Ovary (tissue), 9 donors: ENCODE measurements around the gene ATP5MG. TPM values are rescaled to one million over a fixed set of nuclear protein-coding genes. Genes with fewer than 3 reads are reported as not detected.

Source experiments
- DNase-seq, 5 donors: peaks; one replicate each; pipeline ENCODE4 v3.0.0-alpha.2; 2019 to 2020
- H3K27ac ChIP-seq, 2 donors: fragments of 200-600 bp; one replicate each; pipeline versions ENCODE4 v1.5.1 to v1.8.0; 2019 to 2022
- H3K27me3 ChIP-seq: fragments of 200-600 bp; one replicate; pipeline ENCODE4 v1.8.0; 2022
- H3K36me3 ChIP-seq: fragments of 200-600 bp; sonication (generic); one replicate; pipeline ENCODE4 v1.5.1; 2019
- H3K4me1 ChIP-seq: one replicate; pipeline ENCODE4 v1.8.1; 2013; ENCODE audit warnings: mild to moderate bottlenecking, moderate library complexity; ENCODE audit not compliant: insufficient read depth
- H3K4me3 ChIP-seq: fragments of 200-600 bp; sonication (generic); one replicate; pipeline ENCODE4 v1.5.1; 2017
- H3K9me3 ChIP-seq, 2 donors: fragments of 200-600 bp in 1 of 2; sonication (generic) in 1 of 2; one replicate each; pipeline versions ENCODE4 v1.5.1 to v1.8.1; 2013 to 2019; ENCODE audit warnings: mild to moderate bottlenecking in 1 of 2, moderate library complexity in 1 of 2
- CTCF ChIP-seq, 3 donors: fragments of 450-650 bp in 2 of 3; fragments of 200-600 bp in 1 of 3; IDR thresholded peaks; one replicate each; pipeline versions ENCODE4 v1.5.1 to v1.8.0; 2016 to 2022; ENCODE audit warnings: antibody characterized with exemption in 3 of 3, mild to moderate bottlenecking in 1 of 3
- EP300 ChIP-seq: sonication (generic); formaldehyde crosslinking; IDR thresholded peaks from one replicate; pipeline ENCODE4 v1.6.1; 2017; ENCODE audit warnings: antibody characterized with exemption
- POLR2A ChIP-seq: fragments of 450-650 bp; IDR thresholded peaks from one replicate; pipeline ENCODE4 v1.6.1; 2017; ENCODE audit warnings: antibody characterized with exemption, mild to moderate bottlenecking, moderate library complexity
- WGBS, 3 donors: extraction: QIAGEN DNeasy Blood & Tissue Kit in 1 of 3; methylation state at CpG; one replicate each; pipeline versions ENCODE4 v1.1.5 to v1.1.7; 2013 to 2017; 5-methylcytosine and 5-hydroxymethylcytosine counted together
- intact Hi-C, 4 donors: fragments of 100-400 bp; cut with DNase I; formaldehyde crosslinking; loops; one replicate each; pipeline versions ENCODE4 v1.11.0 to v1.15.1; 2022 to 2023
- polyA plus RNA-seq, 2 donors: library from polyadenylated mRNA; stranded (reverse); fragments of 200-250 nt in 1 of 2; fragments of 350-450 nt in 1 of 2; fragmentation: Illumina TruSeq in 1 of 2; extraction: RNeasy Lipid Tissue Mini Kit (QIAGEN cat#74804) in 1 of 2; gene quantifications; one replicate each; pipeline ENCODE4 v1.2.3, GENCODE V29; 2013 to 2014
- total RNA-seq, 7 donors: library from RNA; depleted of rRNA in 2 of 7; stranded (reverse); fragments of >200 nt in 2 of 7; fragmentation: NEBNext Ultra II Directional in 3 of 7; extraction: Animal tissue kit (Norgen Biotek cat#: 25700) in 3 of 7; gene quantifications; one replicate each; pipeline versions ENCODE4 v1.1.0 to v1.2.4, GENCODE V29; 2016 to 2023
- donor health status: DM: no; HTN: no; CAD: no; lungs with moderate emphysema.
- donor health status: DM: no; HTN: no; CAD: no.
- donor health status: Bipolar disorder and iron deficiency.
- donor health status: DM: yes; HTN: yes; CAD: no.
- donor health status: DM: no; HTN: no; CAD: no.
- donor health status: DM: yes; HTN: yes; CAD: no.

Gene ATP5MG
- total and polyA plus RNA-seq, 9 donors: 70.5 to 450 (median 162) TPM

GRCh38 chr11:118364956-118365615, 36.3 kb upstream of the ATP5MG start:
- TF ChIP-seq CTCF (IDR thresholded peaks at IDR 0.05): no peak
- no peak for TF ChIP-seq EP300
- TF ChIP-seq POLR2A: no peak
- H3K4me1 ChIP-seq: peaks cover 5% of the 10 kb centered on the region
- no peak overlapping the region for H3K4me3 ChIP-seq
- WGBS, 3 donors: 91 to 95% (median 94%) methylated on average over 3 of the region's 3 CpGs
- H3K27ac ChIP-seq: no peak overlapping the region
- DNase-seq: no peak
- H3K36me3 ChIP-seq: no peaks in the 10 kb centered on the region
- H3K27me3 ChIP-seq: no peaks in the 10 kb centered on the region
- H3K9me3 ChIP-seq: no peaks in the 10 kb centered on the region
- intact Hi-C loops: no loop called here

GRCh38 chr11:118366287-118366686, 35.1 kb upstream of the ATP5MG start:
- intact Hi-C loops: no loop called here
- H3K36me3 ChIP-seq: no peaks in the 10 kb centered on the region
- H3K4me1 ChIP-seq: peaks cover 1% of the 10 kb centered on the region
- H3K4me3 ChIP-seq: no peak overlapping the region
- WGBS, 3 donors: 73 to 85% (median 85%) methylated on average over 1 of the region's 1 CpG
- H3K27me3 ChIP-seq: no peaks in the 10 kb centered on the region
- TF ChIP-seq CTCF (IDR thresholded peaks at IDR 0.05) (no peak), EP300 (no peak), POLR2A (no peak)
- no peak for DNase-seq
- H3K9me3 ChIP-seq: no peaks in the 10 kb centered on the region
- H3K27ac ChIP-seq: no peak overlapping the region

GRCh38 chr11:118370774-118371173, 30.6 kb upstream of the ATP5MG start:
- no peaks in the 10 kb centered on the region for H3K36me3 ChIP-seq

GRCh38 chr11:118373263-118373662, 28.1 kb upstream of the ATP5MG start:
- no peak for DNase-seq
- 88 to 96% (median 93%) methylated on average over 2 of the region's 2 CpGs for WGBS, 3 donors
- TF ChIP-seq CTCF (IDR thresholded peaks at IDR 0.05) (no peak), EP300 (no peak), POLR2A (no peak)
- Histone ChIP-seq H3K27me3 (no peaks in the 10 kb centered on the region), H3K36me3 (no peaks in the 10 kb centered on the region), H3K4me1 (no peaks in the 10 kb centered on the region), H3K4me3 (no peak overlapping the region), H3K27ac (no peak overlapping the region), H3K9me3 (no peaks in the 10 kb centered on the region)
- intact Hi-C loops: no loop called here

More at GRCh38 chr11:118370774-118371173, 30.6 kb upstream of the ATP5MG start:
- TF ChIP-seq CTCF (IDR thresholded peaks at IDR 0.05): no peak
- TF ChIP-seq EP300: no peak
- TF ChIP-seq POLR2A: no peak
- DNase-seq: no peak
- Histone ChIP-seq H3K4me1 (no peaks in the 10 kb centered on the region), H3K27me3 (no peaks in the 10 kb centered on the region), H3K9me3 (no peaks in the 10 kb centered on the region), H3K27ac (no peak overlapping the region), H3K4me3 (no peak overlapping the region)
- WGBS, 3 donors: 89 to 94% (median 91%) methylated on average over 4 of the region's 4 CpGs
- intact Hi-C loops: no loop called here
